VCaP (cell line): ENCODE data around the gene ATP5PF.
A peak's percentile ranks its signal among the peaks of the same experiment; 100 is the strongest.

Experiments used
- H3K27ac ChIP-seq: fragments of 450-650 bp; 2 replicates; pipeline ENCODE4 v1.5.1; 2017
- CTCF ChIP-seq: fragments of 450-650 bp; conservative IDR thresholded peaks from 2 replicates; pipeline ENCODE4 v1.5.1; 2017; ENCODE audit warnings: mild to moderate bottlenecking, moderate library complexity

The ATP5PF gene

GRCh38 chr21:25737421-25737820 is 2.7 kb upstream of the ATP5PF start:
- H3K27ac ChIP-seq, result peak overlapping the region; percentile 100
- no peak for TF ChIP-seq CTCF

GRCh38 chr21:25735646-25736597 is 1.2 kb upstream of the ATP5PF start:
- TF ChIP-seq CTCF, result no peak
- peak overlapping the region; percentile 100 for H3K27ac ChIP-seq

- no peak for TF ChIP-seq CTCF
- H3K27ac ChIP-seq, result peak overlapping the region; percentile 100
Observed at GRCh38 chr21:25734654-25734903, 125 bp downstream of the ATP5PF start.

GRCh38 chr21:25733859-25734653 is 648 bp downstream of the ATP5PF start:
- H3K27ac ChIP-seq, result peak overlapping the region; percentile 100
- TF ChIP-seq CTCF, result no peak

- no peak for TF ChIP-seq CTCF
- H3K27ac ChIP-seq, result peak overlapping the region; percentile 100
Observed at GRCh38 chr21:25732091-25732760, 2.5 kb downstream of the ATP5PF start.

GRCh38 chr21:25722631-25723030 is 12.1 kb downstream of the ATP5PF start:
- TF ChIP-seq CTCF, result no peak
- no peak overlapping the region for H3K27ac ChIP-seq

GRCh38 chr21:25721987-25722386 is 12.7 kb downstream of the ATP5PF start:
- no peak overlapping the region for H3K27ac ChIP-seq
- no peak for TF ChIP-seq CTCF
